ENCODE data around the gene MYO7B. TPM values are rescaled to one million over a fixed set of nuclear protein-coding genes. Genes with fewer than 3 reads are reported as not detected.
A peak's percentile ranks its signal among the peaks of the same experiment; 100 is the strongest.

Gene MYO7B
- total RNA-seq, 1 donor from 2014 or later, result 1.7 TPM

DNA sequence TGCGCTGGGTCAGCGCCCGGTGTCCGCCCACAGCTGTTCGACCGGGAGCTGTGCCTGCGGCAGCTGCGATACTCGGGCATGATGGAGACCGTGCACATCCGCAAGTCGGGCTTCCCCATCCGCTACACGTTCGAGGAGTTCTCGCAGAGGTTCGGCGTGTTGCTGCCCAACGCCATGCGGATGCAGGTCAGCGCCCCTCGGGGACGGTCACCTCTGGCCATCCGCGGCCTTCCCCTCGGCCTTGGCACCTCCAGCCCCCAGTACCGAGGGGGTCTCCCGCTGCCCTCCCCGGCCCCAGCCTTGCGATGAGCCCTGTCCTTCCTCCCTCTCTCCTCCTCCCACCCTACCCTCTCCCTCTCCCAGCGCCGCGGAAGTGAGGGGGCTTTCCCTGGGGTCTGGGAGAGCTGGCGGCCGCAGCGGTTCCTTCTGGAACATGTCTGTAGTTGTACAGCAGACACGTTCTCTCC, 57.3 kb downstream of the MYO7B start:
- Mint-ChIP-seq H3K27me3 (peaks cover 2% of the 10 kb centered on the region), H3K9me3 (no peaks in the 10 kb centered on the region), H3K4me1 (ENCODE audit: unreplicated experiment) (no peaks in the 10 kb centered on the region), H3K27ac (no peak overlapping the region), H3K4me3 (no peak overlapping the region), H3K36me3 (no peaks in the 10 kb centered on the region)
- TF ChIP-seq, protein P1, sequence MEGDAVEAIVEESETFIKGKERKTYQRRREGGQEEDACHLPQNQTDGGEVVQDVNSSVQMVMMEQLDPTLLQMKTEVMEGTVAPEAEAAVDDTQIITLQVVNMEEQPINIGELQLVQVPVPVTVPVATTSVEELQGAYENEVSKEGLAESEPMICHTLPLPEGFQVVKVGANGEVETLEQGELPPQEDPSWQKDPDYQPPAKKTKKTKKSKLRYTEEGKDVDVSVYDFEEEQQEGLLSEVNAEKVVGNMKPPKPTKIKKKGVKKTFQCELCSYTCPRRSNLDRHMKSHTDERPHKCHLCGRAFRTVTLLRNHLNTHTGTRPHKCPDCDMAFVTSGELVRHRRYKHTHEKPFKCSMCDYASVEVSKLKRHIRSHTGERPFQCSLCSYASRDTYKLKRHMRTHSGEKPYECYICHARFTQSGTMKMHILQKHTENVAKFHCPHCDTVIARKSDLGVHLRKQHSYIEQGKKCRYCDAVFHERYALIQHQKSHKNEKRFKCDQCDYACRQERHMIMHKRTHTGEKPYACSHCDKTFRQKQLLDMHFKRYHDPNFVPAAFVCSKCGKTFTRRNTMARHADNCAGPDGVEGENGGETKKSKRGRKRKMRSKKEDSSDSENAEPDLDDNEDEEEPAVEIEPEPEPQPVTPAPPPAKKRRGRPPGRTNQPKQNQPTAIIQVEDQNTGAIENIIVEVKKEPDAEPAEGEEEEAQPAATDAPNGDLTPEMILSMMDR (conservative IDR thresholded peaks at IDR 0.05), result no peak
- peak; percentile 68 for DNase-seq (ENCODE audit: extremely low spot score, unreplicated experiment)

DNA sequence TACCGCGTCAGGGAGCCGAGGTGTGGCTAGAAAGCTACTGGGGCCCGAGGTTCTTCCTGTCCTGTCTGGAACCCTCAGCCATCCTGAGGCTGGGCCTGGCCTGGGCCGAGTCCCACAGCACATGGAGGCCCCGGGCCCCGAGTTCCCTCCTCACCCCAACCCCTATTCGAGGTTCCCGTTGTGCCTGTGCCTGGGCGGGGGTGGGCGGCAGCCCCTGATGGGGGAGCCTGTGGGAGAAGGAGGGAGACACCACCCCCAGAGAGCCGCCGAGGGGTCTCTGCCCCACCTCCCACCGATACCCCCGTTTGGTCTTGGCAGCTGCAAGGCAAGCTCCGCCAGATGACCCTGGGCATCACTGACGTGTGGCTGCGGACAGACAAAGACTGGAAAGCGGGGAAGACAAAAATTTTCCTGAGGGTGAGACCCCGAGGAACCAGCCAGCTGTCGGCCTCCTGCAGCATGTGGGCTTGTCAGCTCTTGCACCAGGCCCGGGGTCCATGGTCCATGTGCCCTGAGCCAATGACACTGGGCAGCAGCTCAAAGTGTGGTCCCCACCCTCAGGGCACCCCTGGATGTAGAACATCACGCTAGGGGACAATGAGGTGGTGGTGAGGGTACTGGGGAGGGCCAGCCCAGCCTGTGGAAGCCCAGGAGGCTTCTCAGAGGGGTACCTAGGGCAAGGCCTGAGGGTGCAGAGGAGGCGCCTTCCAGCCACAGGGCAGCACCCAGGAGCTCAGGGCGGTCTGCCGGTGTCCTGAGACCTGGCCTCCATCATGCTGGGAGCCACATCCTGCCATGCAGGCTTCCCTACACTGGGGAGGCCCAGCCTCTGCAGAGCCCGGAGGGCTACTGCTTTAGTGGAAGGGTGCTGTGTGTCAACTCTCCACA, 58.0 kb downstream of the MYO7B start:
- Mint-ChIP-seq H3K27me3 (peaks cover 6% of the 10 kb centered on the region), H3K36me3 (no peaks in the 10 kb centered on the region), H3K4me1 (ENCODE audit: unreplicated experiment) (no peaks in the 10 kb centered on the region)

DNA sequence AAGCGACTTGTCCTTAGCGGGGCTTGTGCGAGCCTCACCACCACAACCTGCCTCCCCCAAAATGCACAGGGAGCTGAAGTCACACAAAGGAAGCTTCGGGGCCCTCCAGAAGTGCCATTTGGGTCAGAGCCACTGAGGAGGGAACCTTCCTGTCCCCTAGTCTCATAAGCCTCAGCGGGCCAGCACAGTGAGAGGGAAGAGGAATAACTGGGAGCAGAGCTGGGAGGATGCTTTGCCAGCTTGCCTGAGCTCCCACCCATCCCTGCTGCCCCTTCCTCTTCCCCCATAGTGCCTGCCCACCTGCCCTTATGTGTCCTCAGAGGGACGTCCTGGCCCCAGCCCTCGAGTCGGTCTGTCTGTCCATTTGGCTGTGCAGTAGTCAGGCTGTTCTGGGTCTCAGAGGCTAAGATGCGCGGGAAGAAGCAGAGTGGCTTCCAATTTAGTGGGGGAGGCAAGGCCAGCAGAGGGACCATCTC, 58.7 kb downstream of the MYO7B start:
- TF ChIP-seq, protein P1 (conservative IDR thresholded peaks at IDR 0.05), result no peak
- no peak overlapping the region for H3K27ac Mint-ChIP-seq
- H3K36me3 Mint-ChIP-seq, result no peaks in the 10 kb centered on the region
- H3K9me3 Mint-ChIP-seq, result no peaks in the 10 kb centered on the region
- no peak overlapping the region for H3K4me3 Mint-ChIP-seq
- no peak for DNase-seq (ENCODE audit: extremely low spot score, unreplicated experiment)
- H3K27me3 Mint-ChIP-seq, result peaks cover 6% of the 10 kb centered on the region
- no peaks in the 10 kb centered on the region for H3K4me1 Mint-ChIP-seq (ENCODE audit: unreplicated experiment)

More for the DNA sequence above, 58.0 kb downstream of the MYO7B start:
- Mint-ChIP-seq H3K9me3 (no peaks in the 10 kb centered on the region), H3K4me3 (no peak overlapping the region), H3K27ac (no peak overlapping the region)
- DNase-seq (ENCODE audit: extremely low spot score, unreplicated experiment), result peak; percentile 65
- TF ChIP-seq, protein P1 (conservative IDR thresholded peaks at IDR 0.05), result no peak

DNA sequence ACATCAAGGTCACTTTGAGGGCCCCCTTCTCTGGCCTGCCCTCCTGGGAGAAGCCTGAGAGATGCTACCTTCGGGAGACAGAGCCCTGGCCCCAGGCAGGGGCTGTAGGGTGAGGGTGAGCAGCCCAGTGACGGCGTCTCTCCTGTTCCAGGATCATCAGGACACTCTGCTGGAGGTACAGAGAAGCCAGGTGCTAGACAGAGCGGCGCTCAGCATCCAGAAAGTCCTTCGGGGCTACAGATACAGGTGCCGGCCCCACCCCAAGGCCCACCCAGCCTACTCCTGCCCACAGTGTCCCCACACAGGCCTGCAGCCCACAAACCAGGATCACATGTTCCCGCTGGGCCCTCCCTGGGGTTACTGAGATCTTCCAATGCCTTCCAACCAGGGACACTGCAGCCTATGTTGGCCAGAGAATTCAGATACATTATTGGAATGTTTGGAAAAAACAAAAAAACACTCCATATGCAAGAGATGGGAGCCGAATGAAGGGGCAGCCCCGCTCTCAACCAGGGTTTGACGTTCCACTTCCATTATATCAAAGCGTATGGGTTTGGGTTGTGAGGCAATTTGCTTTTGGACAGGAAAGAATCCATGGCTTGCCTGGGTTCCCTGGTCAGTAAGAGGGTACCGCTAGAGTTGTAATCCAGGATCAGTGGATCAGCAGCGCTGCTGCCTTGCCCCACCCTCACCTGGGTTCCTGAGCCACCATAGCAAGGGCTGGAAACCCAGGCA, 61.0 kb downstream of the MYO7B start:
- H3K27ac Mint-ChIP-seq, result no peak overlapping the region
- TF ChIP-seq, protein P1 (conservative IDR thresholded peaks at IDR 0.05), result no peak
- DNase-seq (ENCODE audit: extremely low spot score, unreplicated experiment), result peak; percentile 54
- no peaks in the 10 kb centered on the region for H3K4me1 Mint-ChIP-seq (ENCODE audit: unreplicated experiment)
- peaks cover 12% of the 10 kb centered on the region for H3K27me3 Mint-ChIP-seq
- H3K9me3 Mint-ChIP-seq, result no peaks in the 10 kb centered on the region
- no peak overlapping the region for H3K4me3 Mint-ChIP-seq
- no peaks in the 10 kb centered on the region for H3K36me3 Mint-ChIP-seq

DNA sequence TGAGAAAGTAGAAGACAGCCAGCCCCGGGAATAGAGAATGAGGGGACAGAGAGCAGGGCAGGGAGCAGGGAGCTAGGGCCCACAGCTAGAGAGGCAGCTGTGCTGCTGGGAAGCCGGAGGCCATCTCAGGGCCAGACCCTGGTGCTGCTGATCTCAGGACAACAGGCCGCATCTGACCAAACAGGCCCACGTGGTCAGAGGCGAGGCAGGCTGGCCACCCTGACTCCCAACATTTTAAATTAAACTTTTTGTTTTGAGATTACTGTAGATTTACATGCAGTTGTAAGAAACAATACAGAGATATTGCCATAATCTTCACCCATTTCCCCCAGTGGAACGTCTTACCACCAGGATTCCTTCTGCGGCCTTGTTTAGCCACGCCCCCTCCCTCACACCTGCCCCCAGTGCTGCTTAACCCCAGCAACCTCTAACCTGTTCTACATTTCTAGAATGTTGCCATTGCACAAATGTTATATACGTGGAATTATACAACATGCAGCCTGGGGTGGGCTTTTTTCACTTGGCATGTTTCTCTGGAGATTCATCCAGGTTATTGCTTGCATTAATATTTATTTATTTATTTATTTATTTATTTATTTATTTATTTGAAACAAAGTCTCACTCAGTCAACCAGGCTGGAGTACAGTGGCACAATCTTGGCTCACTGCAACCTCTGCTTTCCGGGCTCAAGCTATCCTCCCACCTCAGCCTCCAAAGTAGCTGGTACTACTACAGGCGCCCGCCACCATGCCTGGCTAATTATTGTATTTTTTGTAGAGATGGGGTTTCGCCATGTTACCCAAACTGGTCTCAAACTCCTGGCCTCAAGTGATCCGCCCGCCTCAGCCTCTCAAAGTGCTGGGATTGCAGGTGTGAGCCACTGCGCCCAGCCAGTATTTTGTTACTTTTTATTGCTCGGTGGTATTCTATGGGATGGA, 61.8 kb downstream of the MYO7B start:
- H3K4me1 Mint-ChIP-seq (ENCODE audit: unreplicated experiment), result no peaks in the 10 kb centered on the region
- H3K27me3 Mint-ChIP-seq, result peaks cover 12% of the 10 kb centered on the region
- DNase-seq (ENCODE audit: extremely low spot score, unreplicated experiment), result peak; percentile 39
- H3K4me3 Mint-ChIP-seq, result no peak overlapping the region
- H3K36me3 Mint-ChIP-seq, result no peaks in the 10 kb centered on the region
- TF ChIP-seq, protein P1 (conservative IDR thresholded peaks at IDR 0.05), result no peak
- H3K9me3 Mint-ChIP-seq, result no peaks in the 10 kb centered on the region
- no peak overlapping the region for H3K27ac Mint-ChIP-seq
